ENCODE measurements around the gene ZNF57. TPM values are rescaled to one million over a fixed set of nuclear protein-coding genes. Genes with fewer than 3 reads are reported as not detected.

Gene ZNF57
- total RNA-seq: 10 to 100 TPM; 21.9 to 27.0 TPM
- 26.4 TPM for polyA plus RNA-seq (ENCODE audit: insufficient read depth, low read depth, low replicate concordance)
- long read RNA-seq, donor 1, partial matches to known transcripts: 0 of 4 reads
- long read RNA-seq, donor 1, other reads (novel, unspliced or antisense): 0 of 4 reads
- long read RNA-seq, donor 2, partial matches to known transcripts: 0 of 2 reads
- long read RNA-seq, donor 2, other reads (novel, unspliced or antisense): 0 of 2 reads

DNA sequence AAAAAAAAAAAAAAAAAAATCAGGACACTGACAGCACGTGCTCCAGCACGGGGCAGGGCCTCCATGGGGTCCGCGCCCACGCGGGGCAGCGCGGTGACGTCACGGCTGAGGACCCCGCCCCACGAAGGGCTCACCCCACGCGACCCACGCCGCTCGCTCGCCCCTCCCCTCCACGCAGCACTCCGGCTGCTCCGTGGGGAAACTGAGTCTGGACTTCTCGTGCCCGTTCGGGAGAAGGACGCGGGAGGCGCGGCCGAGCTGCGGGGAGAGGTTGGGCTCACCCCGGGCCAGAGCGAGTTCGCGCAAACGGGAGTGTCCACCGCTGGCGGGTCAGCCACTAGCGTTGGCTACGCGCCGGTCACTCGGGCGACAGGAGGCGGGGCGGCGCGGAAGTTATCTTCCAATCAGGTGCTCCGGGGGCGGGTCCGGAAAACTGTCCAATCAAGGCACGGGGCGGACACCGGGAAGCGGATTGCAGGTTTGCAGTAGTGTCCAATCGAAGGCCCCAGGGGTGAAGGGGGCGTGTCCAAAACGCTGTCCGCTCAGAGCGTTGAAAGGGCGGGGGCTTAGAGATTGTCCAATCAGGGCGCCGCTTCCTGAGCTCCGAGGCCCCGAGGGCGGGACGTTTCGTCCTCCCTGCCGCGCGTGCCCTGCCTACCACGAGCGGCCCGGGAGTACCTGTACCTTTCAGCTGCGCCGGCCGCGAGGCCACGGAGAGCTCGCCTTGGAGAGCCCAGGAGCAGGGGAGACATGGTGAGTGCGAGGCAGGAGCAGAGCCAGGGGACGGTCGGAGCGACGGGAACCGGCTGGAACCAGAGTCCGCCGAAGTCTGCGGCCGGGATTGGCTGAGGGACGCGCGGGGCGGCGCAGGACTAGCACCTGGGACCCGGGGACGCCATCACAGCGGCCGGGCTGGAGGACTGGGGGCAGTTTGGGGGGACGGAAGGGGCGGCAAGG, at the start of gene ZNF57:
TSS of gene ZNF57 (plus strand) at position 633 of the 957 bp plus-strand sequence. CDS start at position 751, 118 bp downstream.
- no peaks in the 10 kb centered on the region for H3K27me3 ChIP-seq
- TF ChIP-seq POLR2A (IDR thresholded peaks at IDR 0.05) (no peak), CTCF (IDR thresholded peaks at IDR 0.05) (no peak)
- WGBS, 2 donors: 0 to 1% methylated on average over 39 to 93 of the region's 100 CpGs
- peak; percentile 100 for DNase-seq
- peak within 1 kb of the TSS; percentile 85 to 88 for H3K27ac ChIP-seq
- H3K4me1 ChIP-seq: peaks cover 8% of the 10 kb centered on the region
- intact Hi-C loops (cut with DNase I; ENCODE audit: low total_unique reads): no loop called here
- H3K9me3 ChIP-seq: no peaks in the 10 kb centered on the region
- H3K4me3 ChIP-seq: peak within 1 kb of the TSS; percentile 59 to 74
- H3K36me3 ChIP-seq (ENCODE audit: low read depth, missing control alignments): no peaks in the 10 kb centered on the region

- H3K36me3 ChIP-seq (ENCODE audit: low read depth, missing control alignments): peaks cover 4% of the 10 kb centered on the region
- TF ChIP-seq CTCF (IDR thresholded peaks at IDR 0.05): no peak
- TF ChIP-seq POLR2A (IDR thresholded peaks at IDR 0.05): no peak
- no peaks in the 10 kb centered on the region for H3K4me1 ChIP-seq
- no peak overlapping the region for H3K27ac ChIP-seq
- H3K4me3 ChIP-seq: no peak overlapping the region
- 96 to 98% methylated on average over 10 of the region's 10 CpGs for WGBS, 2 donors
- H3K9me3 ChIP-seq: no peaks in the 10 kb centered on the region
- DNase-seq: no peak
- no peaks in the 10 kb centered on the region for H3K27me3 ChIP-seq
- intact Hi-C loops (cut with DNase I; ENCODE audit: low total_unique reads): no loop called here
These were observed 48.1 kb upstream of the ZNF57 start for GRCh38 chr19:2852598-2852997.

- no peak overlapping the region for H3K4me3 ChIP-seq
- no peak overlapping the region for H3K27ac ChIP-seq
- WGBS, 2 donors: 96 to 99% methylated on average over 11 of the region's 11 CpGs
- H3K4me1 ChIP-seq: no peaks in the 10 kb centered on the region
- TF ChIP-seq CTCF (IDR thresholded peaks at IDR 0.05): no peak
- TF ChIP-seq POLR2A (IDR thresholded peaks at IDR 0.05): no peak
- intact Hi-C loops (cut with DNase I; ENCODE audit: low total_unique reads): no loop called here
- H3K36me3 ChIP-seq (ENCODE audit: low read depth, missing control alignments): peaks cover 4% of the 10 kb centered on the region
- no peak for DNase-seq
- H3K27me3 ChIP-seq: no peaks in the 10 kb centered on the region
- H3K9me3 ChIP-seq: no peaks in the 10 kb centered on the region
These were observed 47.6 kb upstream of the ZNF57 start for GRCh38 chr19:2853015-2853606.

DNA sequence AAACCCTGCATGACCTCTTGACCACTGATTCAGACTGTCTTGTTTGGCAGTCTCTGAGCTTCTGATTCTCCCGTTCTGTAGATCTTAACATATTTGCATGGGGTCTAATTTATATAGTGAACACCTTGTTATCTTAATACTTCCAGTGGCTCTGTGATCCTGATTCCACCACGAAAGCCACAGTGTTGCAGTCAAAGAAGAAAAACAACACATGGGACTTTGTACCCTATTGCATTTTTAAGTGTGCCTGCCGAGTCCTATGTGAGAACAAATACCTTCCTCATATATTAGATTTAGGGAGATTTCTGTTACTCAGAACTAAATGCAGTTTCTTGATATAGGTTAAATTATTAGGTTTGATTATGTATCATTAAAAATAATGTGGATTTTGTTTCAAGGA, 45.9 kb upstream of the ZNF57 start:
- no peaks in the 10 kb centered on the region for H3K4me1 ChIP-seq
- no peak for DNase-seq
- no peak for TF ChIP-seq POLR2A (IDR thresholded peaks at IDR 0.05)
- TF ChIP-seq CTCF (IDR thresholded peaks at IDR 0.05): no peak
- H3K36me3 ChIP-seq (ENCODE audit: low read depth, missing control alignments): peaks cover 4% of the 10 kb centered on the region
- intact Hi-C loops (cut with DNase I; ENCODE audit: low total_unique reads): no loop called here
- H3K27ac ChIP-seq: no peak overlapping the region
- no peaks in the 10 kb centered on the region for H3K27me3 ChIP-seq
- H3K4me3 ChIP-seq: no peak overlapping the region
- WGBS, 2 donors: 95% methylated on average over 3 of the region's 3 CpGs
- no peaks in the 10 kb centered on the region for H3K9me3 ChIP-seq
